Panc1 (cell line): ENCODE data around the gene TTC9B. TPM values are rescaled to one million over a fixed set of nuclear protein-coding genes. Genes with fewer than 3 reads are reported as not detected.

Source experiments
- ATAC-seq: fragments of 200-7000 bp; cut with Tn5 transposase; 2 replicates; pipeline ENCODE4 v1.9.1; 2020; ENCODE audit warnings: mild to moderate bottlenecking, moderate library complexity
- BruUV-seq: library from RNA; stranded (reverse); fragments of 400-500 nt; replicated peaks from 2 replicates; lab custom pipeline; 2021; lab: Mats Ljungman, UMichigan
- CTCF ChIA-PET: fragments of 300-600 bp; sonication (Branson Sonifier 250); formaldehyde crosslinking; loops from one replicate; lab custom pipeline; 2022; ENCODE audit warnings: antibody characterized with exemption; lab: Charles Lee
- POLR2A ChIA-PET: fragments of 300-600 bp; sonication (Branson Sonifier 250); formaldehyde crosslinking; loops from one replicate; lab custom pipeline; 2022; ENCODE audit warnings: antibody characterized with exemption; lab: Charles Lee
- DNase-seq: peaks from one replicate; pipeline ENCODE4 v3.0.0-alpha.2; 2010; ENCODE audit warnings: low read depth, low spot score
- H3K27ac ChIP-seq: 2 replicates; pipeline ENCODE4 v1.5.1; 2011; ENCODE audit warnings: mild to moderate bottlenecking, low read length, inconsistent platforms
- H3K27me3 ChIP-seq: fragments of 200-500 bp; sonication (Bioruptor generic); 2 replicates; pipeline ENCODE4 v1.6.0; 2014; ENCODE audit warnings: low read length, inconsistent platforms; ENCODE audit not compliant: control insufficient read depth, insufficient read depth
- H3K36me3 ChIP-seq: fragments of 200-500 bp; sonication (Bioruptor generic); 2 replicates; pipeline ENCODE4 v1.5.1; 2014; ENCODE audit warnings: inconsistent platforms, mild to moderate bottlenecking, low read length, moderate library complexity; ENCODE audit not compliant: control insufficient read depth, insufficient read depth
- H3K4me1 ChIP-seq: 2 replicates; pipeline ENCODE4 v1.5.1; 2011; ENCODE audit warnings: inconsistent platforms, mild to moderate bottlenecking, low read length, moderate library complexity; ENCODE audit not compliant: control insufficient read depth, insufficient read depth
- H3K4me3 ChIP-seq, 2 experiments: 2 replicates each; pipeline ENCODE4 v1.5.1; 2011 to 2012; ENCODE audit warnings: low read depth in 2 of 2, low read length in 2 of 2, mild to moderate bottlenecking in 2 of 2, inconsistent platforms in 1 of 2, moderate library complexity in 1 of 2
- H3K9me3 ChIP-seq: fragments of 200-500 bp; sonication (Bioruptor generic); 2 replicates; pipeline ENCODE4 v1.5.1; 2014; ENCODE audit warnings: low read depth, mild to moderate bottlenecking, inconsistent platforms, low read length, moderate library complexity; ENCODE audit not compliant: control insufficient read depth, insufficient read depth
- CTCF ChIP-seq: fragments of 450-650 bp; IDR thresholded peaks from 2 replicates; pipeline ENCODE4 v1.5.1; 2017; ENCODE audit warnings: mild to moderate bottlenecking
- POLR2AphosphoS5 ChIP-seq: IDR thresholded peaks from 2 replicates; pipeline ENCODE4 v1.6.1; 2012; ENCODE audit warnings: mild to moderate bottlenecking, low read depth, low read length, moderate library complexity
- SIN3A ChIP-seq: IDR thresholded peaks from 2 replicates; pipeline ENCODE4 v1.6.1; 2012; ENCODE audit warnings: low read depth, mild to moderate bottlenecking, low read length, moderate library complexity, borderline replicate concordance; ENCODE audit not compliant: insufficient read depth
- TCF7L2 ChIP-seq: IDR thresholded peaks from 2 replicates; pipeline ENCODE4 v1.6.1; 2011; ENCODE audit warnings: mild to moderate bottlenecking, low read depth, low read length, inconsistent platforms
- in situ Hi-C: cut with HindIII; loops from 2 replicates; pipeline ENCODE4 v1.10.0; 2016; ENCODE audit warnings: low sequenced_read_pairs, low pct_unique_long_range_greater_than_20kb
- intact Hi-C: fragments of 100-400 bp; cut with micrococcal nuclease; formaldehyde crosslinking; loops from one replicate; pipeline ENCODE4 v1.10.0; 2022; ENCODE audit not compliant: unreplicated experiment
- total RNA-seq: library from RNA; stranded (reverse); gene quantifications from one replicate; pipeline ENCODE4 v1.2.1, GENCODE V29; 2021; ENCODE audit not compliant: unreplicated experiment
- TF ChIP-seq, protein P1 (sequence below), 2 experiments: IDR thresholded peaks; 2 replicates each; pipeline ENCODE4 v1.6.1; 2011 to 2012; ENCODE audit warnings: low read depth in 2 of 2, control low read depth in 1 of 2, low read length in 1 of 2, mild to moderate bottlenecking in 1 of 2, moderate library complexity in 1 of 2; ENCODE audit not compliant: insufficient read depth in 1 of 2

TTC9B gene
- total RNA-seq, 1 experiment from 2014 or later, result 2.3 TPM

DNA sequence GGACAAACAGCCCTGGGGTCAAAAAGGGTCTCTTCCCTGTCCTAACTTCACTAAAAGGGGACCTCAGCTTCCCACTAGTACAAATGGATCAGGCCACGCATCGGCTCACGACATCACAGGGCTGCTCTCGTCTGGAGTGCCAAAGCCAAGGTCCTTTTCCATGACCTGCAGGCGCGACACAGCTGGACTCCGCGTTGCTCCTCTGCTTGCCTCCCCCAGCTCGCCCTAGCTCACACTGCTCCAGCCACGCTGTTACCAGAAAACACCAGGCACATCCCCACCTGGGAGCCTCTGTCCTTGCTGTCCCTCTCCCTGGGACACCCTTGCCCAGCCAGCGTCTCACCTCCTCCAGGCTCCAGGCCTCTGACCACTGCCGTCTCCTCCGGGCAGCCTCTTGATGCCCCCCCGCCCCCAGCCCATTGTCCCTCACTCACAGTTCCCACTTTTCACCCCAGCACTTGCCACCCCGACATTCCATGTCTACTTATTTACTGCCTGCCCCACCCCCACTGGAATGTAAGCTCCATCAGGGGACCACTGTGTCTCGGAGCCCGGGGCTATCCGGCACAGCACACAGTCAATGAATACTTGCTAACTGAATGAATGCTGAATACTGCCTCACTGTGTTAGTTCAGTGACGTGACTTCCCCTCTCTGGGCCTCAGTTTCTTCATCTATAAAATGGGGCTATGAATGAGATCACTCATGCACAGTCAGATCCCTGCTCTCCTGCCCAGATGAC, 46.3 kb upstream of the TTC9B start:
- TF ChIP-seq TCF7L2 (no peak), CTCF (no peak), POLR2AphosphoS5 (no peak), SIN3A (no peak)
- TF ChIP-seq, protein P1, sequence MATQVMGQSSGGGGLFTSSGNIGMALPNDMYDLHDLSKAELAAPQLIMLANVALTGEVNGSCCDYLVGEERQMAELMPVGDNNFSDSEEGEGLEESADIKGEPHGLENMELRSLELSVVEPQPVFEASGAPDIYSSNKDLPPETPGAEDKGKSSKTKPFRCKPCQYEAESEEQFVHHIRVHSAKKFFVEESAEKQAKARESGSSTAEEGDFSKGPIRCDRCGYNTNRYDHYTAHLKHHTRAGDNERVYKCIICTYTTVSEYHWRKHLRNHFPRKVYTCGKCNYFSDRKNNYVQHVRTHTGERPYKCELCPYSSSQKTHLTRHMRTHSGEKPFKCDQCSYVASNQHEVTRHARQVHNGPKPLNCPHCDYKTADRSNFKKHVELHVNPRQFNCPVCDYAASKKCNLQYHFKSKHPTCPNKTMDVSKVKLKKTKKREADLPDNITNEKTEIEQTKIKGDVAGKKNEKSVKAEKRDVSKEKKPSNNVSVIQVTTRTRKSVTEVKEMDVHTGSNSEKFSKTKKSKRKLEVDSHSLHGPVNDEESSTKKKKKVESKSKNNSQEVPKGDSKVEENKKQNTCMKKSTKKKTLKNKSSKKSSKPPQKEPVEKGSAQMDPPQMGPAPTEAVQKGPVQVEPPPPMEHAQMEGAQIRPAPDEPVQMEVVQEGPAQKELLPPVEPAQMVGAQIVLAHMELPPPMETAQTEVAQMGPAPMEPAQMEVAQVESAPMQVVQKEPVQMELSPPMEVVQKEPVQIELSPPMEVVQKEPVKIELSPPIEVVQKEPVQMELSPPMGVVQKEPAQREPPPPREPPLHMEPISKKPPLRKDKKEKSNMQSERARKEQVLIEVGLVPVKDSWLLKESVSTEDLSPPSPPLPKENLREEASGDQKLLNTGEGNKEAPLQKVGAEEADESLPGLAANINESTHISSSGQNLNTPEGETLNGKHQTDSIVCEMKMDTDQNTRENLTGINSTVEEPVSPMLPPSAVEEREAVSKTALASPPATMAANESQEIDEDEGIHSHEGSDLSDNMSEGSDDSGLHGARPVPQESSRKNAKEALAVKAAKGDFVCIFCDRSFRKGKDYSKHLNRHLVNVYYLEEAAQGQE (IDR thresholded peaks at IDR 0.05; ENCODE audit: insufficient read depth in 1 of 2, low read depth in 2 of 2, low read length in 1 of 2), result no peak
- no peak overlapping the region for H3K27ac ChIP-seq
- no peaks in the 10 kb centered on the region for H3K4me1 ChIP-seq
- in situ Hi-C loops (loop anchor here (5.0 kb wide), 3 partner anchors 38 to 78 kb away; partner anchors contain the start of gene TTC9B), intact Hi-C loops (no loop called here)
- peak; percentile 4 for ATAC-seq
- H3K9me3 ChIP-seq, result no peaks in the 10 kb centered on the region
- no peak overlapping the region for H3K4me3 ChIP-seq
- H3K36me3 ChIP-seq, result peaks cover 5% of the 10 kb centered on the region; the same call in 1 of the 2 replicates
- DNase-seq, result no peak
- CTCF ChIA-PET, result interaction anchor here (0.6 to 8.6 kb wide), 7 partner anchors 20 to 1465 kb away, joined by 3 to 68 read pairs (median 5); no protein-coding TSS in a partner anchor
- H3K27me3 ChIP-seq, result no peaks in the 10 kb centered on the region
- POLR2A ChIA-PET, result interaction anchor here (0.5 to 1.4 kb wide), 5 partner anchors 15 to 37 kb away, joined by 3 to 4 read pairs (median 3); no protein-coding TSS in a partner anchor
- BruUV-seq, result no TSS peak

- Histone ChIP-seq H3K27me3 (no peaks in the 10 kb centered on the region), H3K27ac (no peak overlapping the region), H3K4me3 (no peak overlapping the region), H3K36me3 (peaks cover 5% of the 10 kb centered on the region; the same call in 1 of the 2 replicates), H3K9me3 (no peaks in the 10 kb centered on the region), H3K4me1 (no peaks in the 10 kb centered on the region)
- ChIA-PET POLR2A (interaction anchor here (0.6 to 1.4 kb wide), 5 partner anchors 15 to 381 kb away, joined by 3 to 8 read pairs (median 3); no protein-coding TSS in a partner anchor), CTCF (interaction anchor here (0.6 to 2.3 kb wide), 10 partner anchors 11 to 1648 kb away, joined by 3 to 18 read pairs (median 4); no protein-coding TSS in a partner anchor)
- peak; percentile 11 for ATAC-seq
- intact Hi-C loops, result no loop called here
- in situ Hi-C loops, result loop anchor here (5.0 kb wide), 3 partner anchors 39 to 79 kb away; partner anchors contain the start of gene TTC9B
- BruUV-seq, result no TSS peak
- TF ChIP-seq POLR2AphosphoS5, result no peak
- no peak for TF ChIP-seq TCF7L2
- no peak for TF ChIP-seq CTCF
- no peak for TF ChIP-seq SIN3A
- TF ChIP-seq, protein P1 (IDR thresholded peaks at IDR 0.05; ENCODE audit: insufficient read depth in 1 of 2, low read depth in 2 of 2, low read length in 1 of 2), result no peak
- DNase-seq, result no peak
These were observed 45.5 kb upstream of the TTC9B start for GRCh38 chr19:40263440-40264313.
